H9 (cell line): Measurements from ENCODE around the gene RALBP1. TPM values are rescaled to one million over a fixed set of nuclear protein-coding genes. Genes with fewer than 3 reads are reported as not detected.

Source experiments
- DNase-seq: peaks from one replicate; pipeline ENCODE4 v3.0.0-alpha.2; 2017
- H2AFZ ChIP-seq: one replicate; pipeline ENCODE4 v1.6.1; 2013; ENCODE audit warnings: mild to moderate bottlenecking, low read length, control low read depth, moderate library complexity
- H2AK5ac ChIP-seq: 2 replicates; pipeline ENCODE4 v1.6.1; 2013; ENCODE audit warnings: low read length, control low read depth, mixed read lengths; ENCODE audit not compliant: insufficient read length
- H2BK120ac ChIP-seq: one replicate; pipeline ENCODE4 v1.6.1; 2013; ENCODE audit warnings: low read depth, mild to moderate bottlenecking, low read length, control low read depth, inconsistent platforms; ENCODE audit not compliant: poor library complexity, severe bottlenecking
- H2BK12ac ChIP-seq: 2 replicates; pipeline ENCODE4 v1.6.1; 2013; ENCODE audit warnings: low read length, control low read depth, mixed read lengths, low read depth; ENCODE audit not compliant: insufficient read length
- H2BK15ac ChIP-seq: 2 replicates; pipeline ENCODE4 v1.6.1; 2013; ENCODE audit warnings: low read depth, low read length, control low read depth
- H2BK20ac ChIP-seq: one replicate; pipeline ENCODE4 v1.6.1; 2013; ENCODE audit warnings: low read depth, mild to moderate bottlenecking, low read length, control low read depth, inconsistent platforms; ENCODE audit not compliant: poor library complexity, severe bottlenecking
- H2BK5ac ChIP-seq: 2 replicates; pipeline ENCODE4 v1.6.1; 2013; ENCODE audit warnings: low read length, control low read depth, mixed read lengths; ENCODE audit not compliant: insufficient read length
- H3K14ac ChIP-seq: 2 replicates; pipeline ENCODE4 v1.6.1; 2013; ENCODE audit warnings: low read length, control low read depth; ENCODE audit not compliant: insufficient read depth
- H3K18ac ChIP-seq: 2 replicates; pipeline ENCODE4 v1.6.1; 2013; ENCODE audit warnings: low read depth, mild to moderate bottlenecking, mixed read lengths, low read length, control low read depth; ENCODE audit not compliant: insufficient read length
- H3K23ac ChIP-seq: 2 replicates; pipeline ENCODE4 v1.6.1; 2013; ENCODE audit warnings: low read length, control low read depth, mixed read lengths, low read depth; ENCODE audit not compliant: insufficient read length
- H3K23me2 ChIP-seq: 2 replicates; pipeline ENCODE4 v1.6.1; 2013; ENCODE audit warnings: low read depth, mild to moderate bottlenecking, mixed read lengths, low read length, control low read depth; ENCODE audit not compliant: insufficient read length, poor library complexity, severe bottlenecking
- H3K27ac ChIP-seq: 2 replicates; pipeline ENCODE4 v1.5.1; 2013; ENCODE audit warnings: low read length, control low read depth, mixed read lengths, low read depth; ENCODE audit not compliant: insufficient read length
- H3K27me3 ChIP-seq: 2 replicates; pipeline ENCODE4 v1.6.1; 2013; ENCODE audit warnings: low read length, control low read depth, inconsistent platforms; ENCODE audit not compliant: insufficient read depth
- H3K4ac ChIP-seq: 2 replicates; pipeline ENCODE4 v1.6.1; 2013; ENCODE audit warnings: low read depth, mild to moderate bottlenecking, control low read depth, inconsistent platforms, low read length, moderate library complexity
- H3K4me1 ChIP-seq: 2 replicates; pipeline ENCODE4 v1.6.1; 2013; ENCODE audit warnings: low read length, control low read depth, inconsistent platforms; ENCODE audit not compliant: insufficient read depth
- H3K4me2 ChIP-seq: 2 replicates; pipeline ENCODE4 v1.6.1; 2013; ENCODE audit warnings: low read length, control low read depth, mixed read lengths; ENCODE audit not compliant: insufficient read length, insufficient read depth
- H3K56ac ChIP-seq: 2 replicates; pipeline ENCODE4 v1.6.1; 2013; ENCODE audit warnings: low read depth, mild to moderate bottlenecking, mixed read lengths, low read length, control low read depth; ENCODE audit not compliant: insufficient read length
- H3K79me1 ChIP-seq: 2 replicates; pipeline ENCODE4 v1.6.1; 2013; ENCODE audit warnings: low read depth, mild to moderate bottlenecking, moderate library complexity, low read length, control low read depth, inconsistent platforms; ENCODE audit not compliant: insufficient read depth, poor library complexity, severe bottlenecking
- H3K79me2 ChIP-seq: 2 replicates; pipeline ENCODE4 v1.6.1; 2013; ENCODE audit warnings: low read length, control low read depth, inconsistent platforms; ENCODE audit not compliant: insufficient read depth
- H3K9ac ChIP-seq: 2 replicates; pipeline ENCODE4 v1.6.1; 2013; ENCODE audit warnings: low read length, control low read depth, mixed read lengths; ENCODE audit not compliant: insufficient read length; ENCODE audit errors: extremely low read depth
- H3K9me3 ChIP-seq: one replicate; pipeline ENCODE4 v1.6.1; 2013; ENCODE audit warnings: low read depth, low read length, inconsistent platforms; ENCODE audit not compliant: control insufficient read depth
- H3T11ph ChIP-seq: one replicate; pipeline ENCODE4 v1.6.1; 2013; ENCODE audit warnings: mild to moderate bottlenecking, low read length, control low read depth, inconsistent platforms
- H4K20me1 ChIP-seq: one replicate; pipeline ENCODE4 v1.6.1; 2013; ENCODE audit not compliant: control insufficient read depth, insufficient read length, insufficient read depth
- H4K5ac ChIP-seq: 2 replicates; pipeline ENCODE4 v1.6.1; 2013; ENCODE audit warnings: low read depth, mild to moderate bottlenecking, mixed read lengths, low read length, control low read depth; ENCODE audit not compliant: insufficient read length
- H4K8ac ChIP-seq: replicated peaks from 2 replicates; pipeline ENCODE4 v1.6.1; 2013; ENCODE audit warnings: low read length, control low read depth, mixed read lengths, low read depth; ENCODE audit not compliant: insufficient read length
- H4K91ac ChIP-seq: 2 replicates; pipeline ENCODE4 v1.6.1; 2013; ENCODE audit warnings: low read depth, mild to moderate bottlenecking, moderate library complexity, mixed read lengths, low read length, control low read depth; ENCODE audit not compliant: insufficient read length
- H3K27ac Mint-ChIP-seq, 3 experiments: 2 replicates in 2 of 3; 3 replicates in 1 of 3; pipeline ENCODE4 v1.8.0; 2020 to 2021; ENCODE audit warnings: mixed read lengths in 3 of 3, mild to moderate bottlenecking in 1 of 3, moderate library complexity in 1 of 3
- H3K27me3 Mint-ChIP-seq: 2 replicates; pipeline ENCODE4 v1.8.0; 2021; ENCODE audit warnings: low read depth, mild to moderate bottlenecking, moderate library complexity, mixed read lengths
- H3K36me3 Mint-ChIP-seq, 3 experiments: 2 replicates in 2 of 3; 3 replicates in 1 of 3; pipeline ENCODE4 v1.8.0; 2020 to 2021; ENCODE audit warnings: low read depth in 3 of 3, mixed read lengths in 3 of 3; ENCODE audit not compliant: insufficient read depth in 1 of 3
- H3K4me1 Mint-ChIP-seq, 2 experiments: 2 replicates each; pipeline ENCODE4 v1.8.0; 2020; ENCODE audit warnings: mixed read lengths in 2 of 2
- H3K4me3 Mint-ChIP-seq, 2 experiments: 2 replicates in 1 of 2; 3 replicates in 1 of 2; pipeline ENCODE4 v1.8.0; 2020 to 2021; ENCODE audit warnings: mild to moderate bottlenecking in 2 of 2, mixed read lengths in 2 of 2, moderate library complexity in 1 of 2
- H3K9me3 Mint-ChIP-seq, 2 experiments: 2 replicates in 1 of 2; 3 replicates in 1 of 2; pipeline ENCODE4 v1.8.0; 2020; ENCODE audit warnings: mild to moderate bottlenecking in 2 of 2, mixed read lengths in 2 of 2, moderate library complexity in 1 of 2
- WGBS: extraction: QIAGEN DNeasy Blood & Tissue Kit; methylation state at CpG from one replicate; pipeline ENCODE4 v1.1.7; 2013; ENCODE audit warnings: missing lambda C conversion rate, low lambda C conversion rate, mixed read lengths; ENCODE audit not compliant: insufficient read length; ENCODE audit errors: extremely low coverage; 5-methylcytosine and 5-hydroxymethylcytosine counted together
- total RNA-seq: library from RNA; stranded (reverse); gene quantifications from 2 replicates; pipeline ENCODE4 v1.2.1, GENCODE V29; 2021
- TF ChIP-seq, protein P1 (sequence below): fragments of 200-600 bp; sonication (generic); conservative IDR thresholded peaks from 3 replicates; pipeline ENCODE4 v1.8.0; 2021; ENCODE audit warnings: antibody characterized with exemption, mild to moderate bottlenecking

The RALBP1 gene
- total RNA-seq, 1 experiment from 2014 or later, result 51.0 TPM

DNA sequence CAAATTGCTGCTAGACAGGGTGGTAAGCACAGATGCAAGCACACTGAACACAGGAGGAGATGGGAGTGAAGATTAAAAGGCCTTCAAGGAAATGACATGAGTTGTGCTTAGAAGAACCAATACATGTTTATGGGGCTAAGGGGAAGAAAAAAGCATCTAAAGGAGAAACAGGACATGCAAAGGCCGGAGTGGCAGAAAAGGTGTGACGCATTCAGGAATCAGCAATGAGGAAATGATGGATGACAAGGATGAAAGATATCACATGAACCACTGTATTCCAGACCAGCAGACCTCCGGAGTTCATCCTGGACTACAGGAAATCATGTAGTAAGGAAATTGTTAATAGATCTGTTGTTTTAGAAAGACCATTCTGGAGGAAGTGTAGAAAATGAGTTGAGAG is 96.2 kb downstream of the RALBP1 start:
- no peak overlapping the region for H3K56ac ChIP-seq
- no peak overlapping the region for H3T11ph ChIP-seq
- WGBS, result no CpG with 5 or more reads among the region's 3 CpGs
- H3K27ac ChIP-seq, result no peak overlapping the region
- Mint-ChIP-seq H3K4me1 (peaks cover 16 to 19% of the 10 kb centered on the region in 2 experiments), H3K36me3 (peaks cover 9 to 46% (median 31%) of the 10 kb centered on the region in 3 experiments; a peak in 6 of 7 replicates), H3K27me3 (no peaks in the 10 kb centered on the region), H3K27ac (0 out of 7 replicates have a peak overlapping the region, but pooled peaks of 1 of the 3 experiments have one; percentile 1), H3K4me3 (no peak overlapping the region), H3K9me3 (no peaks in the 10 kb centered on the region)
- TF ChIP-seq, protein P1, sequence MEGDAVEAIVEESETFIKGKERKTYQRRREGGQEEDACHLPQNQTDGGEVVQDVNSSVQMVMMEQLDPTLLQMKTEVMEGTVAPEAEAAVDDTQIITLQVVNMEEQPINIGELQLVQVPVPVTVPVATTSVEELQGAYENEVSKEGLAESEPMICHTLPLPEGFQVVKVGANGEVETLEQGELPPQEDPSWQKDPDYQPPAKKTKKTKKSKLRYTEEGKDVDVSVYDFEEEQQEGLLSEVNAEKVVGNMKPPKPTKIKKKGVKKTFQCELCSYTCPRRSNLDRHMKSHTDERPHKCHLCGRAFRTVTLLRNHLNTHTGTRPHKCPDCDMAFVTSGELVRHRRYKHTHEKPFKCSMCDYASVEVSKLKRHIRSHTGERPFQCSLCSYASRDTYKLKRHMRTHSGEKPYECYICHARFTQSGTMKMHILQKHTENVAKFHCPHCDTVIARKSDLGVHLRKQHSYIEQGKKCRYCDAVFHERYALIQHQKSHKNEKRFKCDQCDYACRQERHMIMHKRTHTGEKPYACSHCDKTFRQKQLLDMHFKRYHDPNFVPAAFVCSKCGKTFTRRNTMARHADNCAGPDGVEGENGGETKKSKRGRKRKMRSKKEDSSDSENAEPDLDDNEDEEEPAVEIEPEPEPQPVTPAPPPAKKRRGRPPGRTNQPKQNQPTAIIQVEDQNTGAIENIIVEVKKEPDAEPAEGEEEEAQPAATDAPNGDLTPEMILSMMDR, result no peak
- H3K79me2 ChIP-seq, result no peaks in the 10 kb centered on the region
- no peak overlapping the region for H2BK15ac ChIP-seq
- H3K79me1 ChIP-seq, result no peaks in the 10 kb centered on the region
- H2BK120ac ChIP-seq, result no peak overlapping the region
- H3K27me3 ChIP-seq, result no peaks in the 10 kb centered on the region
- no peaks in the 10 kb centered on the region for H3K23me2 ChIP-seq
- no peak overlapping the region for H2AFZ ChIP-seq
- H4K91ac ChIP-seq, result no peak overlapping the region
- H3K4ac ChIP-seq, result no peak overlapping the region
- no peak overlapping the region for H3K14ac ChIP-seq
- no peaks in the 10 kb centered on the region for H4K20me1 ChIP-seq
- H2BK20ac ChIP-seq, result no peak overlapping the region
- no peak overlapping the region for H4K8ac ChIP-seq
- no peak overlapping the region for H3K9ac ChIP-seq
- no peak for DNase-seq
- H4K5ac ChIP-seq, result no peak overlapping the region
- no peak overlapping the region for H3K23ac ChIP-seq
- H2AK5ac ChIP-seq, result no peak overlapping the region
- H3K18ac ChIP-seq, result no peak overlapping the region
- no peak overlapping the region for H2BK5ac ChIP-seq
- no peaks in the 10 kb centered on the region for H3K9me3 ChIP-seq
- H3K4me2 ChIP-seq, result no peak overlapping the region
- H3K4me1 ChIP-seq, result 0 out of 2 replicates have a peak, but pooled peaks cover 2% of the 10 kb centered on the region
- H2BK12ac ChIP-seq, result no peak overlapping the region
